ENCODE results near the gene PTGDS. TPM values are rescaled to one million over a fixed set of nuclear protein-coding genes. Genes with fewer than 3 reads are reported as not detected.

The PTGDS gene
- total RNA-seq, 1 donor from 2014 or later: 5.0 TPM

DNA sequence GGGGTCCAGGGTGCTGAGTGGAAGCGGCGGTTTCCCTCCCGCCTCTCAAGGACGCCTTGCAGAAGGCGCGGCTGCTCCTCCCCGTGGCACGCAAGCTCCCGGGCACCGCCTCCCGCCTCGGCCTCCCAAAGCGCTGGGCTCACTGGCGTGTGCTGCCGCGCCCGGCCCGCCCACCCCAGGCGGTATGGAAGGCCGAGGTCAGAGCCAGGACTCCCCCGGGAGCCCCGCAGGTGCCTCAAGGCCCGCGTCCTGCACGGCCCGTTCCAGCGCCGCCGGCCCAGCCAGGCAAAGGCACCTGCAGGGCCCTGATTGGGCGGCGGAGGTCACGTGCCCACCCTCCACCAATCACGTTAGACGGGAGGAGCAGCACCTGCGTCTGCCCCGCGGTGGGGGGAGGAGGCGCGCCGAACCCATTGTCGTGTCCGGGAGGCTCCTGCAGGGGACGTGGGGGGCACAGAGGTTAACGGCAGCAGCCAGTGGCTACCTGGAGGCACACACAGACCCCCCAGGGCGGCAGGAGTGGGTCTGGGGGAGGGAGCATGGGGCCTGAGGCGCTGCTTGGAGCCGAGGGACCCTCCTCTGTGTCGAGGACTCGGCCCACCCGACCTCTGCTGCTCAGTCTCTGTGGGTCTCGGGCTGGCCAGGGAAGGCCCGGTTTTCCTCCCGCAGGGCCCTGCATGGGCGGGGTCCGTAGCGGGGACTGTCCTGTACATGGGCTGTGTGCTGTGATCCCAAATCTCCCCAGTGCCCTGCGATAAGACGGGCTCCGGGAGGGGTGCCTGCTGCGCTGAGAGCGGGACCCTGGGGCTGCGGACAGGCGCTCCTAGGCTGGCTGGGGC lies 27.3 kb upstream of the PTGDS start:
- FAIRE-seq (no peak), DNase-seq (ENCODE audit: low read depth) (peak; percentile 49)
- no peaks in the 10 kb centered on the region for H3K9me3 Mint-ChIP-seq (ENCODE audit: unreplicated experiment)
- H3K27ac ChIP-seq (ENCODE audit: low read depth, low read length): no peak overlapping the region
- TF ChIP-seq, protein P1, sequence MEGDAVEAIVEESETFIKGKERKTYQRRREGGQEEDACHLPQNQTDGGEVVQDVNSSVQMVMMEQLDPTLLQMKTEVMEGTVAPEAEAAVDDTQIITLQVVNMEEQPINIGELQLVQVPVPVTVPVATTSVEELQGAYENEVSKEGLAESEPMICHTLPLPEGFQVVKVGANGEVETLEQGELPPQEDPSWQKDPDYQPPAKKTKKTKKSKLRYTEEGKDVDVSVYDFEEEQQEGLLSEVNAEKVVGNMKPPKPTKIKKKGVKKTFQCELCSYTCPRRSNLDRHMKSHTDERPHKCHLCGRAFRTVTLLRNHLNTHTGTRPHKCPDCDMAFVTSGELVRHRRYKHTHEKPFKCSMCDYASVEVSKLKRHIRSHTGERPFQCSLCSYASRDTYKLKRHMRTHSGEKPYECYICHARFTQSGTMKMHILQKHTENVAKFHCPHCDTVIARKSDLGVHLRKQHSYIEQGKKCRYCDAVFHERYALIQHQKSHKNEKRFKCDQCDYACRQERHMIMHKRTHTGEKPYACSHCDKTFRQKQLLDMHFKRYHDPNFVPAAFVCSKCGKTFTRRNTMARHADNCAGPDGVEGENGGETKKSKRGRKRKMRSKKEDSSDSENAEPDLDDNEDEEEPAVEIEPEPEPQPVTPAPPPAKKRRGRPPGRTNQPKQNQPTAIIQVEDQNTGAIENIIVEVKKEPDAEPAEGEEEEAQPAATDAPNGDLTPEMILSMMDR (IDR thresholded peaks at IDR 0.05; ENCODE audit: insufficient read depth, low read depth, low read length): no peak
- no peak for TF ChIP-seq EZH2 (IDR thresholded peaks at IDR 0.05; ENCODE audit: insufficient read depth, low read length)
- no peaks in the 10 kb centered on the region for H3K9me3 ChIP-seq (ENCODE audit: insufficient read depth, low read depth, low read length)
- H3K4me1 Mint-ChIP-seq (ENCODE audit: low read depth, unreplicated experiment): no peaks in the 10 kb centered on the region
- peak overlapping the region; percentile 64 for H3K4me3 ChIP-seq (ENCODE audit: insufficient read depth, low read depth, low read length)
- H3K4me1 ChIP-seq (ENCODE audit: insufficient read depth, low read length): peaks cover 7% of the 10 kb centered on the region
- H4K20me1 ChIP-seq (ENCODE audit: insufficient read depth, low read length): peaks cover 2% of the 10 kb centered on the region
- H2AFZ ChIP-seq (ENCODE audit: low read depth, low read length): peak overlapping the region; percentile 98
- H3K9ac ChIP-seq (ENCODE audit: low read length): peak overlapping the region; percentile 72
- H3K4me3 Mint-ChIP-seq (ENCODE audit: unreplicated experiment): peak overlapping the region; percentile 76
- no peaks in the 10 kb centered on the region for H3K36me3 ChIP-seq (ENCODE audit: insufficient read depth, low read length)
- no peaks in the 10 kb centered on the region for H3K27me3 ChIP-seq (ENCODE audit: insufficient read depth, low read length)
- peaks cover 2% of the 10 kb centered on the region for H3K27me3 Mint-ChIP-seq (ENCODE audit: low read depth, unreplicated experiment)
- peak overlapping the region; percentile 93 for H3K4me2 ChIP-seq (ENCODE audit: low read length)
- no peaks in the 10 kb centered on the region for H3K36me3 Mint-ChIP-seq (ENCODE audit: low read depth, unreplicated experiment)
- H3K27ac Mint-ChIP-seq (ENCODE audit: unreplicated experiment): no peak overlapping the region
- H3K79me2 ChIP-seq (ENCODE audit: insufficient read depth, low read length): no peaks in the 10 kb centered on the region

DNA sequence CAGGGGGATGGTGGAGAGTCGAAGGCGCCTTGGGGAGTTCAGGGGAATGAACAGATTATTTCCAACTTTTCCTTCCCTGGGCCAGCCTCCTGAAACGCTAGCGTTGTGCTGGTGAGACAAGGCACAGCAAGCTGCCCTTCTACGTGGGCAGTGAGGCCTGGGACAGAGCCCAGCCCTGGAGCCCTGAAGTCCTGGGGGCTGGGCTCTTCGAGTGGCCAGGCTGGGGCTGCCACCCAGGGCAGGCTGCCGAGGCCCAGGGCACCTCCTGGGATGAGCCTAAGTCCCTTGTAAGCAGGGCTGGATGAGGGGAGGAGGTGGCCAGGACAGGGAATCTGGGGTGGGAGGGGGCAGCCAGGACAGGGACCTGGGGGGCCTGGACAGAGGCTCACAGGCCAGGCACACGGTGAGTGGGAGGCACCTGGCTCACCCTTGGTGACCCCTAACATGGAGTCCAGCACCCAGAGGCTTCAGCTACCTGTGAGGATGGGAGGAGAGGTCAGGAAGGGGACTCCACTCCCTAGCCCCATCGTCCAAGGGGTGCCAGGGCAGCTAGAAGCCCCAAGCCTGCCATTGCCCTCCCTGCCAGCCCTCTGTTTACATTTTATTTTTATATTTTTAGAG lies 26.5 kb upstream of the PTGDS start:
- no peak for DNase-seq (ENCODE audit: low read depth)
- Histone ChIP-seq H3K27me3 (ENCODE audit: insufficient read depth, low read length) (no peaks in the 10 kb centered on the region), H3K4me1 (ENCODE audit: insufficient read depth, low read length) (peaks cover 7% of the 10 kb centered on the region), H4K20me1 (ENCODE audit: insufficient read depth, low read length) (no peaks in the 10 kb centered on the region), H3K79me2 (ENCODE audit: insufficient read depth, low read length) (no peaks in the 10 kb centered on the region), H3K36me3 (ENCODE audit: insufficient read depth, low read length) (no peaks in the 10 kb centered on the region), H3K9me3 (ENCODE audit: insufficient read depth, low read depth, low read length) (no peaks in the 10 kb centered on the region), H3K4me2 (ENCODE audit: low read length) (peak overlapping the region; percentile 93), H3K4me3 (ENCODE audit: insufficient read depth, low read depth, low read length) (no peak overlapping the region), H3K9ac (ENCODE audit: low read length) (peak overlapping the region; percentile 72), H2AFZ (ENCODE audit: low read depth, low read length) (peak overlapping the region; percentile 98), H3K27ac (ENCODE audit: low read depth, low read length) (no peak overlapping the region)
- Mint-ChIP-seq H3K27ac (ENCODE audit: unreplicated experiment) (no peak overlapping the region), H3K27me3 (ENCODE audit: low read depth, unreplicated experiment) (peaks cover 7% of the 10 kb centered on the region), H3K4me3 (ENCODE audit: unreplicated experiment) (peak overlapping the region; percentile 40), H3K9me3 (ENCODE audit: unreplicated experiment) (no peaks in the 10 kb centered on the region), H3K36me3 (ENCODE audit: low read depth, unreplicated experiment) (no peaks in the 10 kb centered on the region), H3K4me1 (ENCODE audit: low read depth, unreplicated experiment) (no peaks in the 10 kb centered on the region)
- TF ChIP-seq EZH2 (IDR thresholded peaks at IDR 0.05; ENCODE audit: insufficient read depth, low read length): no peak
- FAIRE-seq: no peak

GRCh38 chr9:136951541-136952320 lies 25.6 kb upstream of the PTGDS start, which contains the start of gene LCN12:
Gene LCN12 (plus strand): TSS chr9:136952273. CDS start chr9:136952328, 55 bp downstream.
- no peak for FAIRE-seq

More at GRCh38 chr9:136951541-136952320, 25.6 kb upstream of the PTGDS start, which contains the start of gene LCN12:
- Histone ChIP-seq H3K9me3 (ENCODE audit: insufficient read depth, low read depth, low read length) (no peaks in the 10 kb centered on the region), H3K4me2 (ENCODE audit: low read length) (no peak within 1 kb of the TSS), H3K79me2 (ENCODE audit: insufficient read depth, low read length) (no peaks in the 10 kb centered on the region), H3K27me3 (ENCODE audit: insufficient read depth, low read length) (no peaks in the 10 kb centered on the region), H3K9ac (ENCODE audit: low read length) (no peak within 1 kb of the TSS), H3K4me3 (ENCODE audit: insufficient read depth, low read depth, low read length) (no peak within 1 kb of the TSS), H2AFZ (ENCODE audit: low read depth, low read length) (no peak within 1 kb of the TSS), H4K20me1 (ENCODE audit: insufficient read depth, low read length) (no peaks in the 10 kb centered on the region), H3K27ac (ENCODE audit: low read depth, low read length) (no peak within 1 kb of the TSS), H3K4me1 (ENCODE audit: insufficient read depth, low read length) (peaks cover 7% of the 10 kb centered on the region), H3K36me3 (ENCODE audit: insufficient read depth, low read length) (no peaks in the 10 kb centered on the region)
- Mint-ChIP-seq H3K4me1 (ENCODE audit: low read depth, unreplicated experiment) (no peaks in the 10 kb centered on the region), H3K36me3 (ENCODE audit: low read depth, unreplicated experiment) (no peaks in the 10 kb centered on the region), H3K9me3 (ENCODE audit: unreplicated experiment) (peaks cover 3% of the 10 kb centered on the region), H3K27ac (ENCODE audit: unreplicated experiment) (no peak within 1 kb of the TSS), H3K27me3 (ENCODE audit: low read depth, unreplicated experiment) (peaks cover 10% of the 10 kb centered on the region), H3K4me3 (ENCODE audit: unreplicated experiment) (no peak within 1 kb of the TSS)
- DNase-seq (ENCODE audit: low read depth): no peak
- TF ChIP-seq, protein P1 (IDR thresholded peaks at IDR 0.05; ENCODE audit: insufficient read depth, low read depth, low read length): no peak
- TF ChIP-seq EZH2 (IDR thresholded peaks at IDR 0.05; ENCODE audit: insufficient read depth, low read length): no peak
